Measurements from ENCODE around the gene SORCS2. TPM values are rescaled to one million over a fixed set of nuclear protein-coding genes. Genes with fewer than 3 reads are reported as not detected.

Gene SORCS2
- total RNA-seq, 1 donor from 2014 or later: 7.1 TPM

- H3K4me1 Mint-ChIP-seq: peaks cover 11% of the 10 kb centered on the region
- H3K27me3 Mint-ChIP-seq (ENCODE audit: low read depth): no peaks in the 10 kb centered on the region
- no peak for TF ChIP-seq CTCF (IDR thresholded peaks at IDR 0.05; ENCODE audit: unreplicated experiment)
- H3K36me3 Mint-ChIP-seq: no peaks in the 10 kb centered on the region
- H3K9me3 Mint-ChIP-seq: no peaks in the 10 kb centered on the region
- no peak overlapping the region for H3K4me3 Mint-ChIP-seq
- DNase-seq (ENCODE audit: low spot score in 2 of 2, unreplicated experiment in 2 of 2): no peak
- H3K27ac Mint-ChIP-seq: no peak overlapping the region
Observed at GRCh38 chr4:7457201-7458065, 265.1 kb downstream of the SORCS2 start.

- no peak for DNase-seq (ENCODE audit: low spot score in 2 of 2, unreplicated experiment in 2 of 2)
- Mint-ChIP-seq H3K27me3 (ENCODE audit: low read depth) (no peaks in the 10 kb centered on the region), H3K36me3 (no peaks in the 10 kb centered on the region), H3K4me3 (no peak overlapping the region), H3K27ac (no peak overlapping the region), H3K9me3 (no peaks in the 10 kb centered on the region), H3K4me1 (peaks cover 11% of the 10 kb centered on the region)
- no peak for TF ChIP-seq CTCF (IDR thresholded peaks at IDR 0.05; ENCODE audit: unreplicated experiment)
Observed at GRCh38 chr4:7458066-7458425, 265.7 kb downstream of the SORCS2 start.

GRCh38 chr4:7458477-7458876, 266.1 kb downstream of the SORCS2 start:
- Mint-ChIP-seq H3K27me3 (ENCODE audit: low read depth) (no peaks in the 10 kb centered on the region), H3K27ac (no peak overlapping the region), H3K4me3 (no peak overlapping the region), H3K36me3 (no peaks in the 10 kb centered on the region), H3K4me1 (peaks cover 11% of the 10 kb centered on the region), H3K9me3 (no peaks in the 10 kb centered on the region)
- no peak for TF ChIP-seq CTCF (IDR thresholded peaks at IDR 0.05; ENCODE audit: unreplicated experiment)
- DNase-seq (ENCODE audit: low spot score in 2 of 2, unreplicated experiment in 2 of 2): no peak

- no peaks in the 10 kb centered on the region for H3K9me3 Mint-ChIP-seq
- no peak for TF ChIP-seq CTCF (IDR thresholded peaks at IDR 0.05; ENCODE audit: unreplicated experiment)
- H3K27me3 Mint-ChIP-seq (ENCODE audit: low read depth): no peaks in the 10 kb centered on the region
- no peak overlapping the region for H3K27ac Mint-ChIP-seq
- peaks cover 11% of the 10 kb centered on the region for H3K4me1 Mint-ChIP-seq
- DNase-seq (ENCODE audit: low spot score in 2 of 2, unreplicated experiment in 2 of 2): no peak
- no peaks in the 10 kb centered on the region for H3K36me3 Mint-ChIP-seq
- no peak overlapping the region for H3K4me3 Mint-ChIP-seq
Observed at GRCh38 chr4:7459471-7459870, 267.1 kb downstream of the SORCS2 start.

- no peaks in the 10 kb centered on the region for H3K36me3 Mint-ChIP-seq
- no peak for DNase-seq (ENCODE audit: low spot score in 2 of 2, unreplicated experiment in 2 of 2)
- no peaks in the 10 kb centered on the region for H3K27me3 Mint-ChIP-seq (ENCODE audit: low read depth)
- H3K4me1 Mint-ChIP-seq: peaks cover 11% of the 10 kb centered on the region
- no peak overlapping the region for H3K4me3 Mint-ChIP-seq
- H3K9me3 Mint-ChIP-seq: peaks cover under 1% of the 10 kb centered on the region
- H3K27ac Mint-ChIP-seq: no peak overlapping the region
- TF ChIP-seq CTCF (IDR thresholded peaks at IDR 0.05; ENCODE audit: unreplicated experiment): no peak
Observed at GRCh38 chr4:7460566-7460965, 268.2 kb downstream of the SORCS2 start.

All from mesothelial cell of epicardium (in vitro differentiated cells).